Keratinocyte (primary cell): Measurements from ENCODE around the gene PDE11A. TPM values are rescaled to one million over a fixed set of nuclear protein-coding genes. Genes with fewer than 3 reads are reported as not detected.
A peak's percentile ranks its signal among the peaks of the same experiment; 100 is the strongest.

Source experiments
- DNase-seq: peaks from one replicate; pipeline ENCODE4 v3.0.0-alpha.2; 2011; ENCODE audit warnings: low read depth, missing footprints, low spot score
- FAIRE-seq: peaks from 2 replicates; lab custom pipeline; 2011; peaks lifted over from hg19 to GRCh38; lab: Jason Lieb, UNC
- H2AFZ ChIP-seq: 2 replicates; pipeline ENCODE4 v1.6.0; 2012; ENCODE audit warnings: low read length, control low read depth, inconsistent platforms; ENCODE audit not compliant: control insufficient read depth
- H3K27ac ChIP-seq: 2 replicates; pipeline ENCODE4 v1.5.1; 2011; ENCODE audit warnings: low read length; ENCODE audit not compliant: control insufficient read depth, insufficient read depth
- H3K27me3 ChIP-seq: 3 replicates; pipeline ENCODE4 v1.6.0; 2011; ENCODE audit warnings: low read length; ENCODE audit not compliant: control insufficient read depth, insufficient read depth; ENCODE audit errors: extremely low read depth
- H3K36me3 ChIP-seq, 2 experiments: 2 replicates in 1 of 2; 3 replicates in 1 of 2; pipeline ENCODE4 v1.5.1; 2011; ENCODE audit warnings: low read length in 2 of 2, mild to moderate bottlenecking in 1 of 2; ENCODE audit not compliant: control insufficient read depth in 2 of 2, insufficient read depth in 2 of 2; ENCODE audit errors: extremely low read depth in 1 of 2
- H3K4me1 ChIP-seq: 3 replicates; pipeline ENCODE4 v1.5.1; 2011; ENCODE audit warnings: low read length; ENCODE audit not compliant: control insufficient read depth, insufficient read depth; ENCODE audit errors: extremely low read depth
- H3K4me2 ChIP-seq: 3 replicates; pipeline ENCODE4 v1.6.0; 2011; ENCODE audit warnings: low read depth, low read length; ENCODE audit not compliant: control insufficient read depth, insufficient read depth; ENCODE audit errors: extremely low read depth
- H3K4me3 ChIP-seq, 3 experiments: fragments of 200-600 bp in 1 of 3; sonication (generic) in 1 of 3; 2 replicates in 2 of 3; 3 replicates in 1 of 3; pipeline ENCODE4 v1.5.1; 2011 to 2016; ENCODE audit warnings: low read length in 3 of 3, mild to moderate bottlenecking in 3 of 3, control low read depth in 2 of 3, inconsistent platforms in 1 of 3, low read depth in 1 of 3, mixed read lengths in 1 of 3, mixed run types in 1 of 3, moderate library complexity in 1 of 3; ENCODE audit not compliant: control insufficient read depth in 2 of 3, insufficient read depth in 2 of 3; ENCODE audit errors: extremely low read depth in 1 of 3
- H3K79me2 ChIP-seq: 2 replicates; pipeline ENCODE4 v1.6.0; 2012; ENCODE audit warnings: low read length; ENCODE audit not compliant: control insufficient read depth, insufficient read depth
- H3K9ac ChIP-seq: 3 replicates; pipeline ENCODE4 v1.6.0; 2011; ENCODE audit warnings: low read length; ENCODE audit not compliant: control insufficient read depth, insufficient read depth; ENCODE audit errors: extremely low read depth
- H3K9me1 ChIP-seq: 3 replicates; pipeline ENCODE4 v1.6.0; 2011; ENCODE audit warnings: low read length; ENCODE audit not compliant: control insufficient read depth, insufficient read depth; ENCODE audit errors: extremely low read depth
- H3K9me3 ChIP-seq: 2 replicates; pipeline ENCODE4 v1.5.1; 2012; ENCODE audit warnings: low read depth, low read length; ENCODE audit not compliant: control insufficient read depth
- H4K20me1 ChIP-seq: 3 replicates; pipeline ENCODE4 v1.6.0; 2011; ENCODE audit warnings: low read length; ENCODE audit not compliant: control insufficient read depth, insufficient read depth; ENCODE audit errors: extremely low read depth
- EZH2 ChIP-seq: IDR thresholded peaks from one replicate; pipeline ENCODE4 v1.6.1; 2012; ENCODE audit warnings: inconsistent platforms, mild to moderate bottlenecking, low read length, moderate library complexity
- dilution Hi-C: fragments of 300-500 bp; cut with MboI; formaldehyde crosslinking; loops from one replicate; pipeline ENCODE4 v1.7.0; 2020; ENCODE audit warnings: low sequenced_read_pairs; ENCODE audit not compliant: extremely low pct_ligation_motif_present
- polyA plus RNA-seq, 5 experiments: library from polyadenylated mRNA; depleted of rRNA in 3 of 5; stranded (reverse) in 3 of 5; stranded (forward) in 1 of 5; unstranded in 1 of 5; fragments of >200 nt; gene quantifications; 1 replicate in 1 of 5; 2 replicates in 3 of 5; 3 replicates in 1 of 5; pipeline versions ENCODE4 v1.2.1 to v1.2.3, GENCODE V29; 2011 to 2012; ENCODE audit warnings: missing spikeins in 2 of 5, low read depth in 1 of 5, low replicate concordance in 1 of 5
- TF ChIP-seq, protein P1 (sequence below), 3 experiments: IDR thresholded peaks in 1 of 3; conservative IDR thresholded peaks in 1 of 3; optimal IDR thresholded peaks in 1 of 3; 2 replicates in 2 of 3; 3 replicates in 1 of 3; pipeline versions ENCODE3 to v1.5.1; 2011; ENCODE audit warnings: low read length in 3 of 3, mild to moderate bottlenecking in 3 of 3, moderate library complexity in 2 of 3, control low read depth in 1 of 3, inconsistent platforms in 1 of 3; ENCODE audit not compliant: insufficient read depth in 2 of 3; ENCODE audit errors: extremely low read depth in 1 of 3

The PDE11A gene
- polyA plus RNA-seq, 1 donor (not counting 4 experiments of a cell fraction or from before 2014, with no cell fraction given), result 0.01 TPM

DNA sequence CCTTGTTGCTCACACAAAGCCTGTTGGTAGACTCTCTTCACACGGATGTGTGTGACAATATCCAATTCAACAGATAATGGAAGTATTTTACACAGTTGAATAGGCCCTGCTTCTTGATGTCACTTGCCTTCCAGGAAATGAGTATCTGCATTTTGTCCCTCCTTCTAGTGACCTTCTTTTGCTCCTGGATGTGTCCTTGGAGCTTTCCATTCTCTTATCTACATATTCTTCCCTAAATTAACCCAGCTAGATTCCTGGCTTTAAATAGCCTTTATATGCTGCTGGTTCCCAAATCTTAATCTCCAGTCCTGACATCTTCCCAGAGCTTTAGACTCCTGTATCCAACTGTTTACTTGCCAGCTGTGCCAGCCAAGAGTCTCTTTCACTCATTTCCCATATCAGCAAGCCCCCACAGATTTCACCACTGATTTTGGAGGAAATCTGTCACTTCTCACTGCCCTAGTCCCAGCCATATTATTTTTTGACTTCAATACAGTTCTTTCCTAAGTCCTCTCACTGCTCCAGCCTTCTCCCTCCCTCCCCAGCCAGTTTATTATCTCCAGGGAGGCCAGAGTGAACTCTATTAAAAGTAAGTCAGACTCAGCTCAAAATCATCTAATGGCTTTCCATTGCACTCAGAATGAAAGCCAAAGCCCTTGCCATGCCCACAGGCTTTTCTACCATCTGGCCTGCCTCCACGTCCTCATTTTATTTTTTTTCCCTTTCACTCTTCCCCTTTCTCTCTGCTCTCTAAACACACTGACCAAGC is 170.0 kb downstream of the PDE11A start:
- Histone ChIP-seq H3K27ac (no peak overlapping the region), H3K4me1 (peaks cover 5% of the 10 kb centered on the region), H3K36me3 (no peaks in the 10 kb centered on the region), H3K9me1 (no peaks in the 10 kb centered on the region), H3K4me2 (no peak overlapping the region), H3K9ac (no peak overlapping the region), H4K20me1 (no peaks in the 10 kb centered on the region), H2AFZ (peak overlapping the region; percentile 26), H3K9me3 (no peaks in the 10 kb centered on the region), H3K79me2 (no peaks in the 10 kb centered on the region), H3K27me3 (no peaks in the 10 kb centered on the region), H3K4me3 (no peak overlapping the region)
- dilution Hi-C loops, result no loop called here
- no peak for DNase-seq
- TF ChIP-seq, protein P1, sequence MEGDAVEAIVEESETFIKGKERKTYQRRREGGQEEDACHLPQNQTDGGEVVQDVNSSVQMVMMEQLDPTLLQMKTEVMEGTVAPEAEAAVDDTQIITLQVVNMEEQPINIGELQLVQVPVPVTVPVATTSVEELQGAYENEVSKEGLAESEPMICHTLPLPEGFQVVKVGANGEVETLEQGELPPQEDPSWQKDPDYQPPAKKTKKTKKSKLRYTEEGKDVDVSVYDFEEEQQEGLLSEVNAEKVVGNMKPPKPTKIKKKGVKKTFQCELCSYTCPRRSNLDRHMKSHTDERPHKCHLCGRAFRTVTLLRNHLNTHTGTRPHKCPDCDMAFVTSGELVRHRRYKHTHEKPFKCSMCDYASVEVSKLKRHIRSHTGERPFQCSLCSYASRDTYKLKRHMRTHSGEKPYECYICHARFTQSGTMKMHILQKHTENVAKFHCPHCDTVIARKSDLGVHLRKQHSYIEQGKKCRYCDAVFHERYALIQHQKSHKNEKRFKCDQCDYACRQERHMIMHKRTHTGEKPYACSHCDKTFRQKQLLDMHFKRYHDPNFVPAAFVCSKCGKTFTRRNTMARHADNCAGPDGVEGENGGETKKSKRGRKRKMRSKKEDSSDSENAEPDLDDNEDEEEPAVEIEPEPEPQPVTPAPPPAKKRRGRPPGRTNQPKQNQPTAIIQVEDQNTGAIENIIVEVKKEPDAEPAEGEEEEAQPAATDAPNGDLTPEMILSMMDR (optimal IDR thresholded peaks at IDR 0.05 in 1 of 3, IDR thresholded peaks at IDR 0.05 in 1 of 3, conservative IDR thresholded peaks at IDR 0.05 in 1 of 3; ENCODE audit: extremely low read depth in 1 of 3, insufficient read depth in 2 of 3, low read length in 3 of 3), result no peak
- TF ChIP-seq EZH2, result no peak
- FAIRE-seq, result no peak

DNA sequence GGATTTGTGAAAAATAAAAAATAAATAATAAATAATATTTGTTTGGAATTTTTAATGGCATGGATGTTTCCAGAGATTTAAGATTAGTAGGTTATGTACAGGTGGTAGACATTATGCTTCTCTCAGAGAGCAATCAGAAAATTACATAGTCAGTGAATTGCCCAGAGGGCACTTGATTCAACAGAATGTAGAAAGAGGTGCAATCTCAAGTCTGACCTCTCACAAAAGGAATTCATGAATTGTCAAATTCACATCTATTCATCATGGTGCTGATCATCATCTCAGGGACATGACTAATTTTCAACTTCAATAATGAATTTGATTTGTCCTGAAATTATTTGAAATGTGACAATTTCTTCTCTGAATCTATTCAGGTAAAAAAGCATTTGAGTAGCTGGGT is 172.5 kb downstream of the PDE11A start:
- Histone ChIP-seq H3K36me3 (no peaks in the 10 kb centered on the region), H2AFZ (no peak overlapping the region), H3K79me2 (no peaks in the 10 kb centered on the region), H3K4me3 (no peak overlapping the region), H3K9me1 (no peaks in the 10 kb centered on the region), H4K20me1 (no peaks in the 10 kb centered on the region), H3K9ac (no peak overlapping the region), H3K4me2 (no peak overlapping the region), H3K9me3 (no peaks in the 10 kb centered on the region), H3K27ac (no peak overlapping the region), H3K4me1 (peaks cover 5% of the 10 kb centered on the region), H3K27me3 (no peaks in the 10 kb centered on the region)
- FAIRE-seq (no peak), DNase-seq (peak; percentile 35)
- TF ChIP-seq, protein P1 (optimal IDR thresholded peaks at IDR 0.05 in 1 of 3, IDR thresholded peaks at IDR 0.05 in 1 of 3, conservative IDR thresholded peaks at IDR 0.05 in 1 of 3; ENCODE audit: extremely low read depth in 1 of 3, insufficient read depth in 2 of 3, low read length in 3 of 3), result no peak
- no peak for TF ChIP-seq EZH2
- dilution Hi-C loops, result no loop called here
